ENCODE data around the gene KLF13. TPM values are rescaled to one million over a fixed set of nuclear protein-coding genes. Genes with fewer than 3 reads are reported as not detected.
A peak's percentile ranks its signal among the peaks of the same experiment; 100 is the strongest.

The KLF13 gene
- total RNA-seq, 4 donors from 2014 or later, result 18.3 to 50.2 (median 32.9) TPM

GRCh38 chr15:31367730-31368344, 41.2 kb downstream of the KLF13 start:
- Histone ChIP-seq H3K36me3 (peaks cover 0 to 2% of the 10 kb centered on the region in 2 donors), H3K27me3 (no peaks in the 10 kb centered on the region), H3K27ac (peak overlapping the region; percentile 95 to 100 (median 97)), H3K9me3 (no peaks in the 10 kb centered on the region), H3K4me1 (peaks cover 90 to 92% of the 10 kb centered on the region in 2 donors), H3K4me3 (peak overlapping the region in 1 of 4 donors; percentile 53)
- intact Hi-C loops (cut with DNase I; ENCODE audit: low total_unique reads) (loop anchor here (10.0 kb wide), 1 partner anchor 373 kb away; the partner anchor contains the start of gene MTMR10), in situ Hi-C loops (cut with MboI; ENCODE audit: low sequenced_read_pairs in 4 of 4) (loop anchor here in 2 of 4 donors (10.0 to 25.0 kb wide), 3 partner anchors 67 to 406 kb away; partner anchors contain the start of gene MTMR10 (in 1 of the 2))
- ATAC-seq (no peak), DNase-seq (no peak)
- TF ChIP-seq CTCF (IDR thresholded peaks at IDR 0.05 in 4 of 5, conservative IDR thresholded peaks at IDR 0.05 in 1 of 5), result no peak
- TF ChIP-seq POLR2A (IDR thresholded peaks at IDR 0.05), result no peak

GRCh38 chr15:31369727-31370126, 43.1 kb downstream of the KLF13 start:
- TF ChIP-seq CTCF (IDR thresholded peaks at IDR 0.05 in 4 of 5, conservative IDR thresholded peaks at IDR 0.05 in 1 of 5), result no peak
- TF ChIP-seq POLR2A (IDR thresholded peaks at IDR 0.05), result no peak
- intact Hi-C loops (cut with DNase I; ENCODE audit: low total_unique reads) (loop anchor here (10.0 kb wide), 1 partner anchor 375 kb away; the partner anchor contains the start of gene MTMR10), in situ Hi-C loops (cut with MboI; ENCODE audit: low sequenced_read_pairs in 4 of 4) (loop anchor here in 2 of 4 donors (10.0 to 25.0 kb wide), 3 partner anchors 65 to 407 kb away; partner anchors contain the start of gene MTMR10 (in 1 of the 2))
- peaks cover 0 to 15% of the 10 kb centered on the region in 2 donors for H3K36me3 ChIP-seq
- no peak overlapping the region for H3K4me3 ChIP-seq
- peaks cover 91 to 92% of the 10 kb centered on the region in 2 donors for H3K4me1 ChIP-seq
- H3K9me3 ChIP-seq, result no peaks in the 10 kb centered on the region
- ATAC-seq, result no peak
- no peak for DNase-seq
- peak overlapping the region; percentile 95 to 100 (median 97) for H3K27ac ChIP-seq
- H3K27me3 ChIP-seq, result no peaks in the 10 kb centered on the region

GRCh38 chr15:31371520-31372240, 45.0 kb downstream of the KLF13 start:
- intact Hi-C loops (cut with DNase I; ENCODE audit: low total_unique reads), result no loop called here
- Histone ChIP-seq H3K4me1 (peaks cover 81 to 85% of the 10 kb centered on the region in 2 donors), H3K27ac (peak overlapping the region; percentile 95 to 100 (median 97))

GRCh38 chr15:31372635-31373091, 46.0 kb downstream of the KLF13 start:
- Histone ChIP-seq H3K27ac (peak overlapping the region; percentile 95 to 100 (median 97)), H3K4me1 (peaks cover 72 to 75% of the 10 kb centered on the region in 2 donors), H3K4me3 (no peak overlapping the region), H3K36me3 (peaks cover 0 to 15% of the 10 kb centered on the region in 2 donors), H3K27me3 (no peaks in the 10 kb centered on the region), H3K9me3 (no peaks in the 10 kb centered on the region)
- TF ChIP-seq POLR2A (IDR thresholded peaks at IDR 0.05) (peak; percentile 16 to 22), CTCF (IDR thresholded peaks at IDR 0.05 in 4 of 5, conservative IDR thresholded peaks at IDR 0.05 in 1 of 5) (no peak)
- ATAC-seq (peak; percentile 68 to 73), DNase-seq (peak; percentile 47 to 86)
- in situ Hi-C loops (cut with MboI; ENCODE audit: low sequenced_read_pairs in 4 of 4) (loop anchor here in 2 of 4 donors (25.0 kb wide), 2 partner anchors 385 to 410 kb away; partner anchors contain the start of gene MTMR10 (in 1 of the 2)), intact Hi-C loops (cut with DNase I; ENCODE audit: low total_unique reads) (no loop called here)

More at GRCh38 chr15:31371520-31372240, 45.0 kb downstream of the KLF13 start:
- no peaks in the 10 kb centered on the region for H3K27me3 ChIP-seq
- no peak for TF ChIP-seq POLR2A (IDR thresholded peaks at IDR 0.05)
- TF ChIP-seq CTCF (IDR thresholded peaks at IDR 0.05 in 4 of 5, conservative IDR thresholded peaks at IDR 0.05 in 1 of 5), result no peak
- no peak overlapping the region for H3K4me3 ChIP-seq
- DNase-seq (no peak), ATAC-seq (no peak)
- peaks cover 0 to 15% of the 10 kb centered on the region in 2 donors for H3K36me3 ChIP-seq
- in situ Hi-C loops (cut with MboI; ENCODE audit: low sequenced_read_pairs in 4 of 4), result loop anchor here in 2 of 4 donors (25.0 kb wide), 2 partner anchors 384 to 409 kb away; partner anchors contain the start of gene MTMR10 (in 1 of the 2)
- H3K9me3 ChIP-seq, result no peaks in the 10 kb centered on the region
